Keratinocyte (primary cell): ENCODE measurements around the gene MSI2. TPM values are rescaled to one million over a fixed set of nuclear protein-coding genes. Genes with fewer than 3 reads are reported as not detected.
A peak's percentile ranks its signal among the peaks of the same experiment; 100 is the strongest.

Source experiments
- DNase-seq: peaks from one replicate; pipeline ENCODE4 v3.0.0-alpha.2; 2011; ENCODE audit warnings: low read depth, missing footprints, low spot score
- FAIRE-seq: peaks from 2 replicates; lab custom pipeline; 2011; peaks lifted over from hg19 to GRCh38; lab: Jason Lieb, UNC
- H2AFZ ChIP-seq: 2 replicates; pipeline ENCODE4 v1.6.0; 2012; ENCODE audit warnings: low read length, control low read depth, inconsistent platforms; ENCODE audit not compliant: control insufficient read depth
- H3K27ac ChIP-seq: 2 replicates; pipeline ENCODE4 v1.5.1; 2011; ENCODE audit warnings: low read length; ENCODE audit not compliant: control insufficient read depth, insufficient read depth
- H3K27me3 ChIP-seq: 3 replicates; pipeline ENCODE4 v1.6.0; 2011; ENCODE audit warnings: low read length; ENCODE audit not compliant: control insufficient read depth, insufficient read depth; ENCODE audit errors: extremely low read depth
- H3K36me3 ChIP-seq, 2 experiments: 2 replicates in 1 of 2; 3 replicates in 1 of 2; pipeline ENCODE4 v1.5.1; 2011; ENCODE audit warnings: low read length in 2 of 2, mild to moderate bottlenecking in 1 of 2; ENCODE audit not compliant: control insufficient read depth in 2 of 2, insufficient read depth in 2 of 2; ENCODE audit errors: extremely low read depth in 1 of 2
- H3K4me1 ChIP-seq: 3 replicates; pipeline ENCODE4 v1.5.1; 2011; ENCODE audit warnings: low read length; ENCODE audit not compliant: control insufficient read depth, insufficient read depth; ENCODE audit errors: extremely low read depth
- H3K4me2 ChIP-seq: 3 replicates; pipeline ENCODE4 v1.6.0; 2011; ENCODE audit warnings: low read depth, low read length; ENCODE audit not compliant: control insufficient read depth, insufficient read depth; ENCODE audit errors: extremely low read depth
- H3K4me3 ChIP-seq, 3 experiments: fragments of 200-600 bp in 1 of 3; sonication (generic) in 1 of 3; 2 replicates in 2 of 3; 3 replicates in 1 of 3; pipeline ENCODE4 v1.5.1; 2011 to 2016; ENCODE audit warnings: low read length in 3 of 3, mild to moderate bottlenecking in 3 of 3, control low read depth in 2 of 3, inconsistent platforms in 1 of 3, low read depth in 1 of 3, mixed read lengths in 1 of 3, mixed run types in 1 of 3, moderate library complexity in 1 of 3; ENCODE audit not compliant: control insufficient read depth in 2 of 3, insufficient read depth in 2 of 3; ENCODE audit errors: extremely low read depth in 1 of 3
- H3K79me2 ChIP-seq: 2 replicates; pipeline ENCODE4 v1.6.0; 2012; ENCODE audit warnings: low read length; ENCODE audit not compliant: control insufficient read depth, insufficient read depth
- H3K9ac ChIP-seq: 3 replicates; pipeline ENCODE4 v1.6.0; 2011; ENCODE audit warnings: low read length; ENCODE audit not compliant: control insufficient read depth, insufficient read depth; ENCODE audit errors: extremely low read depth
- H3K9me1 ChIP-seq: 3 replicates; pipeline ENCODE4 v1.6.0; 2011; ENCODE audit warnings: low read length; ENCODE audit not compliant: control insufficient read depth, insufficient read depth; ENCODE audit errors: extremely low read depth
- H3K9me3 ChIP-seq: 2 replicates; pipeline ENCODE4 v1.5.1; 2012; ENCODE audit warnings: low read depth, low read length; ENCODE audit not compliant: control insufficient read depth
- H4K20me1 ChIP-seq: 3 replicates; pipeline ENCODE4 v1.6.0; 2011; ENCODE audit warnings: low read length; ENCODE audit not compliant: control insufficient read depth, insufficient read depth; ENCODE audit errors: extremely low read depth
- EZH2 ChIP-seq: IDR thresholded peaks from one replicate; pipeline ENCODE4 v1.6.1; 2012; ENCODE audit warnings: inconsistent platforms, mild to moderate bottlenecking, low read length, moderate library complexity
- dilution Hi-C: fragments of 300-500 bp; cut with MboI; formaldehyde crosslinking; loops from one replicate; pipeline ENCODE4 v1.7.0; 2020; ENCODE audit warnings: low sequenced_read_pairs; ENCODE audit not compliant: extremely low pct_ligation_motif_present
- polyA plus RNA-seq, 5 experiments: library from polyadenylated mRNA; depleted of rRNA in 3 of 5; stranded (reverse) in 3 of 5; stranded (forward) in 1 of 5; unstranded in 1 of 5; fragments of >200 nt; gene quantifications; 1 replicate in 1 of 5; 2 replicates in 3 of 5; 3 replicates in 1 of 5; pipeline versions ENCODE4 v1.2.1 to v1.2.3, GENCODE V29; 2011 to 2012; ENCODE audit warnings: missing spikeins in 2 of 5, low read depth in 1 of 5, low replicate concordance in 1 of 5
- TF ChIP-seq, protein P1 (sequence below), 3 experiments: IDR thresholded peaks in 1 of 3; conservative IDR thresholded peaks in 1 of 3; optimal IDR thresholded peaks in 1 of 3; 2 replicates in 2 of 3; 3 replicates in 1 of 3; pipeline versions ENCODE3 to v1.5.1; 2011; ENCODE audit warnings: low read length in 3 of 3, mild to moderate bottlenecking in 3 of 3, moderate library complexity in 2 of 3, control low read depth in 1 of 3, inconsistent platforms in 1 of 3; ENCODE audit not compliant: insufficient read depth in 2 of 3; ENCODE audit errors: extremely low read depth in 1 of 3

The MSI2 gene
- polyA plus RNA-seq, 1 donor (not counting 4 experiments of a cell fraction or from before 2014, with no cell fraction given), result 22.3 TPM

DNA sequence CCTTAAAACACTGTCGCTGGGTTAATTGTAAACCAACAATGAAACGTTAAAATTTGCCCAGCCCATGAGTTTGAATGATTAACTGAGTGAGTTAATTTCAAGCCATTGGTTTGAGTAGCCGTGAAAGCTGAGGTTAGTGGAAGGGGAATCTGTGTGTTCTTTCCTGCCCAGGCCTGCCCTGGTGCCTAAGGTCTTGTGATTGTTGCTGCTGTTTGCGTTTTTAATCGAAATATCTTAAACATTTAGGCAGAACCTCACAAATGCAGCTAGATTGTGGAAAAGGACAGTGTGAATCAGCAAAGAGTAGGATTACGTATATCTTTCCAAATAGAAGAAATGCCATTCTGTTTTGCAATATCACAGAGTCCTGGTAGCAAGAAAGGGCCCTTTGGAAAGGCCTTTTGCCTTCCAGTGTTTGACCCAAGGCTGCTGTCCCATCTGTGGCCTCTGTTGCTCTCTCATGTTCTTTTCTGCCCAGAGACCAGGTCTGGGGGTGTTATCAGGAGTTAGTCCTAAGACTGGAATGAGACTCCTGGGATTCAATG lies 113.8 kb downstream of the MSI2 start:
- Histone ChIP-seq H3K79me2 (no peaks in the 10 kb centered on the region), H3K4me2 (peak overlapping the region; percentile 84), H3K9ac (peak overlapping the region; percentile 60), H3K36me3 (no peaks in the 10 kb centered on the region), H3K4me1 (peaks cover 61% of the 10 kb centered on the region), H3K27me3 (no peaks in the 10 kb centered on the region), H2AFZ (peak overlapping the region; percentile 32), H4K20me1 (no peaks in the 10 kb centered on the region), H3K9me3 (peaks cover 6% of the 10 kb centered on the region), H3K4me3 (peak overlapping the region in 1 of 3 experiments; percentile 9), H3K9me1 (no peaks in the 10 kb centered on the region), H3K27ac (peak overlapping the region; percentile 94)
- DNase-seq (peak; percentile 66), FAIRE-seq (peak; percentile 91)
- TF ChIP-seq, protein P1, sequence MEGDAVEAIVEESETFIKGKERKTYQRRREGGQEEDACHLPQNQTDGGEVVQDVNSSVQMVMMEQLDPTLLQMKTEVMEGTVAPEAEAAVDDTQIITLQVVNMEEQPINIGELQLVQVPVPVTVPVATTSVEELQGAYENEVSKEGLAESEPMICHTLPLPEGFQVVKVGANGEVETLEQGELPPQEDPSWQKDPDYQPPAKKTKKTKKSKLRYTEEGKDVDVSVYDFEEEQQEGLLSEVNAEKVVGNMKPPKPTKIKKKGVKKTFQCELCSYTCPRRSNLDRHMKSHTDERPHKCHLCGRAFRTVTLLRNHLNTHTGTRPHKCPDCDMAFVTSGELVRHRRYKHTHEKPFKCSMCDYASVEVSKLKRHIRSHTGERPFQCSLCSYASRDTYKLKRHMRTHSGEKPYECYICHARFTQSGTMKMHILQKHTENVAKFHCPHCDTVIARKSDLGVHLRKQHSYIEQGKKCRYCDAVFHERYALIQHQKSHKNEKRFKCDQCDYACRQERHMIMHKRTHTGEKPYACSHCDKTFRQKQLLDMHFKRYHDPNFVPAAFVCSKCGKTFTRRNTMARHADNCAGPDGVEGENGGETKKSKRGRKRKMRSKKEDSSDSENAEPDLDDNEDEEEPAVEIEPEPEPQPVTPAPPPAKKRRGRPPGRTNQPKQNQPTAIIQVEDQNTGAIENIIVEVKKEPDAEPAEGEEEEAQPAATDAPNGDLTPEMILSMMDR (optimal IDR thresholded peaks at IDR 0.05 in 1 of 3, IDR thresholded peaks at IDR 0.05 in 1 of 3, conservative IDR thresholded peaks at IDR 0.05 in 1 of 3; ENCODE audit: extremely low read depth in 1 of 3, insufficient read depth in 2 of 3, low read length in 3 of 3), result no peak
- no peak for TF ChIP-seq EZH2
- dilution Hi-C loops, result no loop called here

- TF ChIP-seq, protein P1 (optimal IDR thresholded peaks at IDR 0.05 in 1 of 3, IDR thresholded peaks at IDR 0.05 in 1 of 3, conservative IDR thresholded peaks at IDR 0.05 in 1 of 3; ENCODE audit: extremely low read depth in 1 of 3, insufficient read depth in 2 of 3, low read length in 3 of 3), result no peak
- no peak for TF ChIP-seq EZH2
- Histone ChIP-seq H3K36me3 (no peaks in the 10 kb centered on the region), H3K9me3 (peaks cover 6% of the 10 kb centered on the region), H3K79me2 (no peaks in the 10 kb centered on the region), H3K4me2 (peak overlapping the region; percentile 84), H4K20me1 (no peaks in the 10 kb centered on the region), H3K4me1 (peaks cover 66% of the 10 kb centered on the region), H3K27me3 (no peaks in the 10 kb centered on the region), H3K9me1 (no peaks in the 10 kb centered on the region), H3K27ac (peak overlapping the region; percentile 94), H2AFZ (no peak overlapping the region), H3K9ac (peak overlapping the region; percentile 60), H3K4me3 (no peak overlapping the region)
- dilution Hi-C loops, result no loop called here
- FAIRE-seq, result no peak
- DNase-seq, result no peak
Observed at GRCh38 chr17:57370619-57371018, 114.3 kb downstream of the MSI2 start.
